ENCODE results near the gene ATG7.

ATG7 gene

GRCh38 chr3:11238880-11239279, 33.3 kb upstream of the ATG7 start:
- no peaks in the 10 kb centered on the region for H3K79me2 ChIP-seq (ENCODE audit: insufficient read depth, low read length)
- no peak overlapping the region for H3K9ac ChIP-seq (ENCODE audit: low read length)
- no peaks in the 10 kb centered on the region for H3K9me2 ChIP-seq (replicated peaks; ENCODE audit: insufficient read depth, low read length)
- TF ChIP-seq EZH2phosphoT487 (conservative IDR thresholded peaks at IDR 0.05; ENCODE audit: low read length), result no peak
- no peaks in the 10 kb centered on the region for H3K27me3 ChIP-seq (ENCODE audit: low read length)
- H3K36me3 ChIP-seq (ENCODE audit: low read length), result no peaks in the 10 kb centered on the region
- 0 out of 2 replicates have a peak, but pooled peaks cover 4% of the 10 kb centered on the region for H3K9me3 ChIP-seq (ENCODE audit: insufficient read depth, low read length)
- H3K27ac ChIP-seq (ENCODE audit: low read depth, low read length), result no peak overlapping the region
- H3F3A ChIP-seq (ENCODE audit: insufficient read depth), result no peaks in the 10 kb centered on the region
- no peak overlapping the region for H3K4me2 ChIP-seq (ENCODE audit: low read depth, low read length, poor library complexity, severe bottlenecking)
- no peak overlapping the region for H2AFZ ChIP-seq (ENCODE audit: low read depth, low read length, severe bottlenecking)
- no peak overlapping the region for H3K4me3 ChIP-seq (ENCODE audit: insufficient read depth, low read length, poor library complexity, severe bottlenecking)
- no peaks in the 10 kb centered on the region for H4K20me1 ChIP-seq (ENCODE audit: low read depth, low read length)

GRCh38 chr3:11239796-11240195, 32.4 kb upstream of the ATG7 start:
- Histone ChIP-seq H3K27me3 (ENCODE audit: low read length) (no peaks in the 10 kb centered on the region), H3K4me2 (ENCODE audit: low read depth, low read length, poor library complexity, severe bottlenecking) (no peak overlapping the region), H3K27ac (ENCODE audit: low read depth, low read length) (no peak overlapping the region), H3K36me3 (ENCODE audit: low read length) (no peaks in the 10 kb centered on the region), H3K9ac (ENCODE audit: low read length) (no peak overlapping the region), H3K79me2 (ENCODE audit: insufficient read depth, low read length) (no peaks in the 10 kb centered on the region), H4K20me1 (ENCODE audit: low read depth, low read length) (no peaks in the 10 kb centered on the region), H2AFZ (ENCODE audit: low read depth, low read length, severe bottlenecking) (no peak overlapping the region), H3K9me2 (replicated peaks; ENCODE audit: insufficient read depth, low read length) (no peaks in the 10 kb centered on the region), H3K4me3 (ENCODE audit: insufficient read depth, low read length, poor library complexity, severe bottlenecking) (no peak overlapping the region), H3K9me3 (ENCODE audit: insufficient read depth, low read length) (0 out of 2 replicates have a peak, but pooled peaks cover 4% of the 10 kb centered on the region), H3F3A (ENCODE audit: insufficient read depth) (no peaks in the 10 kb centered on the region)
- TF ChIP-seq, protein P1, sequence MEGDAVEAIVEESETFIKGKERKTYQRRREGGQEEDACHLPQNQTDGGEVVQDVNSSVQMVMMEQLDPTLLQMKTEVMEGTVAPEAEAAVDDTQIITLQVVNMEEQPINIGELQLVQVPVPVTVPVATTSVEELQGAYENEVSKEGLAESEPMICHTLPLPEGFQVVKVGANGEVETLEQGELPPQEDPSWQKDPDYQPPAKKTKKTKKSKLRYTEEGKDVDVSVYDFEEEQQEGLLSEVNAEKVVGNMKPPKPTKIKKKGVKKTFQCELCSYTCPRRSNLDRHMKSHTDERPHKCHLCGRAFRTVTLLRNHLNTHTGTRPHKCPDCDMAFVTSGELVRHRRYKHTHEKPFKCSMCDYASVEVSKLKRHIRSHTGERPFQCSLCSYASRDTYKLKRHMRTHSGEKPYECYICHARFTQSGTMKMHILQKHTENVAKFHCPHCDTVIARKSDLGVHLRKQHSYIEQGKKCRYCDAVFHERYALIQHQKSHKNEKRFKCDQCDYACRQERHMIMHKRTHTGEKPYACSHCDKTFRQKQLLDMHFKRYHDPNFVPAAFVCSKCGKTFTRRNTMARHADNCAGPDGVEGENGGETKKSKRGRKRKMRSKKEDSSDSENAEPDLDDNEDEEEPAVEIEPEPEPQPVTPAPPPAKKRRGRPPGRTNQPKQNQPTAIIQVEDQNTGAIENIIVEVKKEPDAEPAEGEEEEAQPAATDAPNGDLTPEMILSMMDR (IDR thresholded peaks at IDR 0.05; ENCODE audit: insufficient read depth, low read length, poor library complexity, severe bottlenecking), result no peak
- no peak for TF ChIP-seq EZH2phosphoT487 (conservative IDR thresholded peaks at IDR 0.05; ENCODE audit: low read length)

- Histone ChIP-seq H3K4me2 (ENCODE audit: low read depth, low read length, poor library complexity, severe bottlenecking) (no peak overlapping the region), H3K9ac (ENCODE audit: low read length) (no peak overlapping the region), H3F3A (ENCODE audit: insufficient read depth) (no peaks in the 10 kb centered on the region), H3K79me2 (ENCODE audit: insufficient read depth, low read length) (no peaks in the 10 kb centered on the region), H3K9me3 (ENCODE audit: insufficient read depth, low read length) (0 out of 2 replicates have a peak, but pooled peaks cover 4% of the 10 kb centered on the region), H3K27me3 (ENCODE audit: low read length) (no peaks in the 10 kb centered on the region), H2AFZ (ENCODE audit: low read depth, low read length, severe bottlenecking) (no peak overlapping the region), H3K9me2 (replicated peaks; ENCODE audit: insufficient read depth, low read length) (no peaks in the 10 kb centered on the region), H3K27ac (ENCODE audit: low read depth, low read length) (no peak overlapping the region), H3K36me3 (ENCODE audit: low read length) (no peaks in the 10 kb centered on the region), H4K20me1 (ENCODE audit: low read depth, low read length) (no peaks in the 10 kb centered on the region), H3K4me3 (ENCODE audit: insufficient read depth, low read length, poor library complexity, severe bottlenecking) (no peak overlapping the region)
- no peak for TF ChIP-seq EZH2phosphoT487 (conservative IDR thresholded peaks at IDR 0.05; ENCODE audit: low read length)
- TF ChIP-seq, protein P1 (IDR thresholded peaks at IDR 0.05; ENCODE audit: insufficient read depth, low read length, poor library complexity, severe bottlenecking), result no peak
Observed at GRCh38 chr3:11240496-11240895, 31.7 kb upstream of the ATG7 start.

DNA sequence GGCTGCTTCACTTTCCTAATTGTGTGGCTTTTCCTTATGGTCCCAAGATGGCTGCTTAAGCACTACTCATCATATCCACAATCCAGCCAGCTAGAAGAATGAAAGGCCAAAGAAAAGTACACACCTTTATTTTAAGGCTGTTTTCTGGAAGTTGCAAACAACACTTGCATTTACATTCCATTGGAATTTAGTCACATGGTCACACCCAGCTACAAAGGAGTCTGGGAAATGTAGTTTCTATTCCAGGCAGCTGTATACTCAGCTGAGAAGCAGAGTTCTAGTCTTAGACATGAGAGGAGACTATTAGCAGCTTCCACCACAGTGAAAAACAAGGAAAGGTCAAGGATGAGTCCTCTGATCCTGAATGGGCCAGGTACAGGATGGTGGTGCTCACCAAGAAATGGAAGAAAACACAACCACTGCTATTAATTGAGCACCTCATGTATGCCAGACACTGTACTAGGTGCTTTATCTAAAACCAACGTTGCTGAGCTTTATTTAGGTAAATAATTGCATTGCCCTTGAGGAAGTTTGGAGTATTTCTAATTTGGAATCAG, 28.0 kb upstream of the ATG7 start:
- Histone ChIP-seq H3K9ac (ENCODE audit: low read length) (no peak overlapping the region), H3K27me3 (ENCODE audit: low read length) (no peaks in the 10 kb centered on the region), H3K79me2 (ENCODE audit: insufficient read depth, low read length) (no peaks in the 10 kb centered on the region), H4K20me1 (ENCODE audit: low read depth, low read length) (no peaks in the 10 kb centered on the region), H2AFZ (ENCODE audit: low read depth, low read length, severe bottlenecking) (no peak overlapping the region), H3K4me2 (ENCODE audit: low read depth, low read length, poor library complexity, severe bottlenecking) (no peak overlapping the region), H3K9me2 (replicated peaks; ENCODE audit: insufficient read depth, low read length) (no peaks in the 10 kb centered on the region), H3F3A (ENCODE audit: insufficient read depth) (no peaks in the 10 kb centered on the region), H3K4me3 (ENCODE audit: insufficient read depth, low read length, poor library complexity, severe bottlenecking) (no peak overlapping the region), H3K27ac (ENCODE audit: low read depth, low read length) (no peak overlapping the region), H3K9me3 (ENCODE audit: insufficient read depth, low read length) (no peaks in the 10 kb centered on the region), H3K36me3 (ENCODE audit: low read length) (no peaks in the 10 kb centered on the region)
- TF ChIP-seq, protein P1 (IDR thresholded peaks at IDR 0.05; ENCODE audit: insufficient read depth, low read length, poor library complexity, severe bottlenecking), result no peak
- TF ChIP-seq EZH2phosphoT487 (conservative IDR thresholded peaks at IDR 0.05; ENCODE audit: low read length), result no peak

Data from SU-DHL-6 (cell line).